OCI-LY3 (cell line): Measurements from ENCODE around the gene MAP2K7.
"Not testable (repeated sequence)": the region's sequence is repeated elsewhere in the genome, so short reads cannot be mapped to it uniquely, and the experiment has no call there.

Experiments used
- EZH2phosphoT487 ChIP-seq: fragments of 200-600 bp; shearing (Covaris generic); IDR thresholded peaks from 2 replicates; pipeline ENCODE4 v1.6.1; 2018; ENCODE audit warnings: antibody characterized with exemption, mixed run types, low read depth
- TF ChIP-seq, protein P1 (sequence below): fragments of 200-600, 300-600 bp; sonication (generic); IDR thresholded peaks from 2 replicates; pipeline ENCODE4 v1.5.1; 2014; ENCODE audit warnings: antibody characterized with exemption, low read length, low read depth

DNA sequence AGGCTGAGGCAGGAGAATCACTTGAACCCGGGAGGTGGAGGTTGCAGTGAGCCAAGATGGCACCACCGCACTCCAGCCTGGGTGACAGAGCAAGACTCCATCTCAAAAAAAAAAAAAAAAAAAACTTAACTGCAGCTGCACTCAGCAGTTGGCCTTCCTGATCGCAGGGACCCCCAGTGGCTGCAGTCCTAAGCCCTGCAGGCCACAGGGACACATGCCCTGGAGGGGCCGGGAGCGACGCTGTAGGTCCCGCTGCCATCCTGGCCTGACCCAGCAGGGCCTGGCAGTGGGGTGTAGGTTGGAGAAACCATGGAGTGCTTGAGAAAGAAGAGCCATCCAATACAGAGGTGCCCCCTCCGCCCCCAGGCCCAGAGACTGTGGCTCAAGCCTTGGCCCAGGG, 44.6 kb upstream of the MAP2K7 start:
- TF ChIP-seq, protein P1, sequence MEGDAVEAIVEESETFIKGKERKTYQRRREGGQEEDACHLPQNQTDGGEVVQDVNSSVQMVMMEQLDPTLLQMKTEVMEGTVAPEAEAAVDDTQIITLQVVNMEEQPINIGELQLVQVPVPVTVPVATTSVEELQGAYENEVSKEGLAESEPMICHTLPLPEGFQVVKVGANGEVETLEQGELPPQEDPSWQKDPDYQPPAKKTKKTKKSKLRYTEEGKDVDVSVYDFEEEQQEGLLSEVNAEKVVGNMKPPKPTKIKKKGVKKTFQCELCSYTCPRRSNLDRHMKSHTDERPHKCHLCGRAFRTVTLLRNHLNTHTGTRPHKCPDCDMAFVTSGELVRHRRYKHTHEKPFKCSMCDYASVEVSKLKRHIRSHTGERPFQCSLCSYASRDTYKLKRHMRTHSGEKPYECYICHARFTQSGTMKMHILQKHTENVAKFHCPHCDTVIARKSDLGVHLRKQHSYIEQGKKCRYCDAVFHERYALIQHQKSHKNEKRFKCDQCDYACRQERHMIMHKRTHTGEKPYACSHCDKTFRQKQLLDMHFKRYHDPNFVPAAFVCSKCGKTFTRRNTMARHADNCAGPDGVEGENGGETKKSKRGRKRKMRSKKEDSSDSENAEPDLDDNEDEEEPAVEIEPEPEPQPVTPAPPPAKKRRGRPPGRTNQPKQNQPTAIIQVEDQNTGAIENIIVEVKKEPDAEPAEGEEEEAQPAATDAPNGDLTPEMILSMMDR: not testable (repeated sequence)
- TF ChIP-seq EZH2phosphoT487: not testable (repeated sequence)
